OCI-LY7 (cell line): ENCODE results near the gene PGM3.

Experiments
- EZH2phosphoT487 ChIP-seq: fragments of 200-600 bp; sonication (generic); IDR thresholded peaks from 2 replicates; pipeline ENCODE4 v1.6.1; 2018; ENCODE audit warnings: low read depth, borderline replicate concordance, mild to moderate bottlenecking, mixed run types, antibody characterized with exemption, low read length, moderate library complexity, mixed read lengths
- TF ChIP-seq, protein P1 (sequence below): fragments of 200-600 bp; sonication (generic); conservative IDR thresholded peaks from 2 replicates; pipeline ENCODE4 v1.5.1; 2014; ENCODE audit warnings: mild to moderate bottlenecking, antibody characterized with exemption, low read length, moderate library complexity, mixed read lengths

DNA sequence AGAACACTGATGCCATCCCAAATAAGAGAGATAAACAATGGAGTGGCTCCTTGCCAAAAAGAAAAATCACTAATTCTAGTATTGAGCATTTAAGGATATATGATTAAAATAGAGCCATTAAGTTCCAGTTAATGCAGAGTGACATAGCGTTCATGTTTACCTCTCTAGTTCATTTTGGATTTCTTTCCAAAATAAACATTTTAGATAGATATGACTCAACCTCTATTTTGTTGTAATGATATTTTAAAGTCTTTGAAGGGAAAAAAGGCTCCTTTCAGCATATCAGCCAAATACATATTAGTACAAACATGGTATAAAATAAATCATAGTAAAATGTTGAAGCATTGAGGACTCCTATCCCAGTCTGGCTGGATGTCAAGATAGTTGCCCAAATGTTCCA is 33.5 kb upstream of the PGM3 start:
- TF ChIP-seq, protein P1, sequence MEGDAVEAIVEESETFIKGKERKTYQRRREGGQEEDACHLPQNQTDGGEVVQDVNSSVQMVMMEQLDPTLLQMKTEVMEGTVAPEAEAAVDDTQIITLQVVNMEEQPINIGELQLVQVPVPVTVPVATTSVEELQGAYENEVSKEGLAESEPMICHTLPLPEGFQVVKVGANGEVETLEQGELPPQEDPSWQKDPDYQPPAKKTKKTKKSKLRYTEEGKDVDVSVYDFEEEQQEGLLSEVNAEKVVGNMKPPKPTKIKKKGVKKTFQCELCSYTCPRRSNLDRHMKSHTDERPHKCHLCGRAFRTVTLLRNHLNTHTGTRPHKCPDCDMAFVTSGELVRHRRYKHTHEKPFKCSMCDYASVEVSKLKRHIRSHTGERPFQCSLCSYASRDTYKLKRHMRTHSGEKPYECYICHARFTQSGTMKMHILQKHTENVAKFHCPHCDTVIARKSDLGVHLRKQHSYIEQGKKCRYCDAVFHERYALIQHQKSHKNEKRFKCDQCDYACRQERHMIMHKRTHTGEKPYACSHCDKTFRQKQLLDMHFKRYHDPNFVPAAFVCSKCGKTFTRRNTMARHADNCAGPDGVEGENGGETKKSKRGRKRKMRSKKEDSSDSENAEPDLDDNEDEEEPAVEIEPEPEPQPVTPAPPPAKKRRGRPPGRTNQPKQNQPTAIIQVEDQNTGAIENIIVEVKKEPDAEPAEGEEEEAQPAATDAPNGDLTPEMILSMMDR, result no peak
- no peak for TF ChIP-seq EZH2phosphoT487
